CD14-positive monocyte (primary cell): ENCODE results near the gene ZBTB7A. TPM values are rescaled to one million over a fixed set of nuclear protein-coding genes. Genes with fewer than 3 reads are reported as not detected.

Source experiments
- DNase-seq, 3 donors: peaks; one replicate each; pipeline ENCODE4 v3.0.0-alpha.2; 2011 to 2022
- H2AFZ ChIP-seq: 2 replicates; pipeline ENCODE4 v1.6.0; 2012; ENCODE audit warnings: mild to moderate bottlenecking, low read depth, low read length, inconsistent platforms; ENCODE audit not compliant: insufficient read depth, poor library complexity, severe bottlenecking
- H3K27ac ChIP-seq, 2 donors: 1 replicate in 1 of 2; 2 replicates in 1 of 2; pipeline ENCODE4 v1.5.1; 2012 to 2013; ENCODE audit warnings: low read length in 2 of 2, control low read depth in 1 of 2, inconsistent platforms in 1 of 2, low read depth in 1 of 2, mild to moderate bottlenecking in 1 of 2
- H3K27me3 ChIP-seq, 2 donors: one replicate each; pipeline versions ENCODE4 v1.6.0 to v1.6.1; 2011 to 2013; ENCODE audit warnings: low read length in 2 of 2; ENCODE audit not compliant: control insufficient read depth in 2 of 2, insufficient read depth in 2 of 2
- H3K36me3 ChIP-seq, 2 donors: replicated peaks in 1 of 2; 1 replicate in 1 of 2; 2 replicates in 1 of 2; pipeline versions ENCODE4 v1.5.1 to v1.6.1; 2012 to 2013; ENCODE audit warnings: low read length in 2 of 2, control low read depth in 1 of 2, inconsistent platforms in 1 of 2, mild to moderate bottlenecking in 1 of 2; ENCODE audit not compliant: insufficient read depth in 2 of 2, control insufficient read depth in 1 of 2
- H3K4me1 ChIP-seq, 2 donors: 1 replicate in 1 of 2; 2 replicates in 1 of 2; pipeline versions ENCODE4 v1.5.1 to v1.6.1; 2012 to 2013; ENCODE audit warnings: low read length in 2 of 2, control low read depth in 1 of 2, inconsistent platforms in 1 of 2, mild to moderate bottlenecking in 1 of 2, moderate library complexity in 1 of 2; ENCODE audit not compliant: insufficient read depth in 2 of 2, control insufficient read depth in 1 of 2
- H3K4me2 ChIP-seq: replicated peaks from 2 replicates; pipeline ENCODE3; 2012; ENCODE audit warnings: low read length, moderate library complexity, mild to moderate bottlenecking; ENCODE audit not compliant: poor library complexity, severe bottlenecking; ENCODE audit errors: extremely low read depth
- H3K4me3 ChIP-seq, 3 experiments: fragments of 200-600 bp in 1 of 3; sonication (generic) in 1 of 3; replicated peaks in 1 of 3; 1 replicate in 2 of 3; 2 replicates in 1 of 3; pipeline ENCODE4 v1.5.1; 2011 to 2013; ENCODE audit warnings: low read length in 3 of 3, mild to moderate bottlenecking in 3 of 3, control low read depth in 2 of 3, low read depth in 2 of 3, inconsistent platforms in 1 of 3, moderate library complexity in 1 of 3
- H3K79me2 ChIP-seq: 2 replicates; pipeline ENCODE4 v1.6.0; 2012; ENCODE audit warnings: mild to moderate bottlenecking, control low read depth, inconsistent platforms, low read length, moderate library complexity; ENCODE audit not compliant: insufficient read depth
- H3K9ac ChIP-seq: 2 replicates; pipeline ENCODE4 v1.6.0; 2017; ENCODE audit warnings: low read length, mild to moderate bottlenecking; ENCODE audit not compliant: insufficient read depth, poor library complexity, severe bottlenecking
- H3K9me3 ChIP-seq, 2 donors: replicated peaks in 1 of 2; 1 replicate in 1 of 2; 2 replicates in 1 of 2; pipeline versions ENCODE4 v1.5.1 to v1.6.1; 2012 to 2013; ENCODE audit warnings: low read length in 2 of 2, control low read depth in 1 of 2; ENCODE audit not compliant: control insufficient read depth in 1 of 2, insufficient read depth in 1 of 2
- H4K20me1 ChIP-seq: 2 replicates; pipeline ENCODE4 v1.6.0; 2012; ENCODE audit warnings: mild to moderate bottlenecking, low read length, control low read depth, moderate library complexity; ENCODE audit not compliant: insufficient read depth
- H3K27ac Mint-ChIP-seq, 7 donors: one replicate each; pipeline ENCODE4 v1.8.0; 2020; ENCODE audit warnings: mild to moderate bottlenecking in 7 of 7, mixed read lengths in 7 of 7, moderate library complexity in 6 of 7, inconsistent platforms in 2 of 7
- H3K27me3 Mint-ChIP-seq, 3 donors: one replicate each; pipeline ENCODE4 v1.8.0; 2021 to 2022; ENCODE audit warnings: low read depth in 3 of 3, mild to moderate bottlenecking in 3 of 3, mixed read lengths in 3 of 3, moderate library complexity in 3 of 3, inconsistent platforms in 1 of 3
- H3K36me3 Mint-ChIP-seq, 2 donors: one replicate each; pipeline ENCODE4 v1.8.0; 2020; ENCODE audit warnings: mixed read lengths in 2 of 2, inconsistent platforms in 1 of 2, mild to moderate bottlenecking in 1 of 2
- H3K4me1 Mint-ChIP-seq: one replicate; pipeline ENCODE4 v1.8.0; 2020; ENCODE audit warnings: mild to moderate bottlenecking, mixed read lengths
- H3K4me3 Mint-ChIP-seq, 2 donors: one replicate each; pipeline ENCODE4 v1.8.0; 2020; ENCODE audit warnings: mild to moderate bottlenecking in 2 of 2, mixed read lengths in 2 of 2, moderate library complexity in 1 of 2
- H3K9me3 Mint-ChIP-seq, 7 donors: one replicate each; pipeline ENCODE4 v1.8.0; 2020 to 2022; ENCODE audit warnings: mixed read lengths in 7 of 7, mild to moderate bottlenecking in 6 of 7, moderate library complexity in 6 of 7, inconsistent platforms in 2 of 7
- WGBS: methylation state at CpG from one replicate; pipeline ENCODE4 v1.1.5; 2013; ENCODE audit warnings: missing lambda C conversion rate; ENCODE audit not compliant: insufficient coverage; 5-methylcytosine and 5-hydroxymethylcytosine counted together
- intact Hi-C, 2 donors: fragments of 100-400 bp; cut with micrococcal nuclease; formaldehyde crosslinking; loops; one replicate each; pipeline versions ENCODE4 v1.15.0 to v1.15.1; 2023
- polyA plus RNA-seq, 3 donors: library from polyadenylated mRNA; depleted of rRNA in 1 of 3; unstranded in 2 of 3; stranded (reverse) in 1 of 3; fragments of 300-500 nt in 2 of 3; fragments of >200 nt in 1 of 3; fragmentation: Illumina TruSeq in 2 of 3; gene quantifications; 1 replicate in 2 of 3; 2 replicates in 1 of 3; pipeline ENCODE4 v1.2.3, GENCODE V29; 2012 to 2021
- TF ChIP-seq, protein P1 (sequence below): fragments of 200-600 bp; IDR thresholded peaks from one replicate; pipeline ENCODE4 v1.8.0; 2022; ENCODE audit warnings: antibody characterized with exemption, mild to moderate bottlenecking

Gene ZBTB7A
- polyA plus RNA-seq, 3 donors: 18.0 to 31.5 (median 20.2) TPM

DNA sequence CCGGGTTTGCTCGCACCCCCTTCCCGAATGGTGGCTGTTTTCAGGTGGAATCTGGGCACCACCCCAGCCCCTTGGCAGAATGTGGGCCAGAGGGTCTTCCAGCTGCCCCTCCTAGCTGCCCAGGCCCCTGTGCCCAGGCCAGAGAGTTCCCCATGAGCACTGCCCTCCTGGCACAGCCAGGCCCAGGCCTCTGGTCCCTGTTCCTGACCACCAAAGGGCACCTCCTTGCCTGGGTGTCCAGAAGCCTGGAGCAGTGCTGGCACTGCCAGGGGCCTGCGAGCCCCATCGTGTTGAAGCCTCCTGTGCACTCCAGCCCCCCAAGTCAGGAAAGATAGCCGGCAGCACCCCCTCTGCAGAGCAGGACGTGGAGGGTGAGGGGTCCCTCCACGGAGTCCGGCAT lies 35.7 kb downstream of the ZBTB7A start:
- no peaks in the 10 kb centered on the region for H3K27me3 ChIP-seq
- H4K20me1 ChIP-seq: peaks cover 48% of the 10 kb centered on the region
- no peaks in the 10 kb centered on the region for H3K79me2 ChIP-seq
- H3K9me3 ChIP-seq: no peaks in the 10 kb centered on the region
- no peak overlapping the region for H3K4me3 ChIP-seq
- H3K4me1 Mint-ChIP-seq: peaks cover 5% of the 10 kb centered on the region
- no peak overlapping the region for H3K4me3 Mint-ChIP-seq
- 84% methylated on average over 7 of the region's 9 CpGs for WGBS
- intact Hi-C loops: loop anchor here in 1 of 2 donors (5.0 kb wide), 1 partner anchor 56 kb away; no protein-coding TSS in a partner anchor
- H3K9me3 Mint-ChIP-seq: peaks cover 0 to 1% (median 0%) of the 10 kb centered on the region in 7 donors
- no peak overlapping the region for H3K27ac ChIP-seq
- H3K4me1 ChIP-seq: peaks cover 9 to 11% of the 10 kb centered on the region in 2 donors
- no peak overlapping the region for H3K27ac Mint-ChIP-seq
- TF ChIP-seq, protein P1, sequence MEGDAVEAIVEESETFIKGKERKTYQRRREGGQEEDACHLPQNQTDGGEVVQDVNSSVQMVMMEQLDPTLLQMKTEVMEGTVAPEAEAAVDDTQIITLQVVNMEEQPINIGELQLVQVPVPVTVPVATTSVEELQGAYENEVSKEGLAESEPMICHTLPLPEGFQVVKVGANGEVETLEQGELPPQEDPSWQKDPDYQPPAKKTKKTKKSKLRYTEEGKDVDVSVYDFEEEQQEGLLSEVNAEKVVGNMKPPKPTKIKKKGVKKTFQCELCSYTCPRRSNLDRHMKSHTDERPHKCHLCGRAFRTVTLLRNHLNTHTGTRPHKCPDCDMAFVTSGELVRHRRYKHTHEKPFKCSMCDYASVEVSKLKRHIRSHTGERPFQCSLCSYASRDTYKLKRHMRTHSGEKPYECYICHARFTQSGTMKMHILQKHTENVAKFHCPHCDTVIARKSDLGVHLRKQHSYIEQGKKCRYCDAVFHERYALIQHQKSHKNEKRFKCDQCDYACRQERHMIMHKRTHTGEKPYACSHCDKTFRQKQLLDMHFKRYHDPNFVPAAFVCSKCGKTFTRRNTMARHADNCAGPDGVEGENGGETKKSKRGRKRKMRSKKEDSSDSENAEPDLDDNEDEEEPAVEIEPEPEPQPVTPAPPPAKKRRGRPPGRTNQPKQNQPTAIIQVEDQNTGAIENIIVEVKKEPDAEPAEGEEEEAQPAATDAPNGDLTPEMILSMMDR: no peak
- H3K4me2 ChIP-seq: no peak overlapping the region
- peaks cover 16 to 60% of the 10 kb centered on the region in 2 donors for H3K36me3 Mint-ChIP-seq
- H3K27me3 Mint-ChIP-seq: peaks cover 0 to 2% (median 1%) of the 10 kb centered on the region in 3 donors
- no peak overlapping the region for H2AFZ ChIP-seq
- H3K9ac ChIP-seq: no peak overlapping the region
- peaks cover 52 to 78% of the 10 kb centered on the region in 2 donors for H3K36me3 ChIP-seq
- no peak for DNase-seq

- no peak overlapping the region for H3K4me3 ChIP-seq
- intact Hi-C loops: loop anchor here in 1 of 2 donors (5.0 kb wide), 1 partner anchor 57 kb away; no protein-coding TSS in a partner anchor
- peaks cover 9 to 11% of the 10 kb centered on the region in 2 donors for H3K4me1 ChIP-seq
- TF ChIP-seq, protein P1: no peak
- Mint-ChIP-seq H3K4me1 (peaks cover 5% of the 10 kb centered on the region), H3K27ac (no peak overlapping the region), H3K4me3 (no peak overlapping the region), H3K36me3 (peaks cover 17 to 64% of the 10 kb centered on the region in 2 donors), H3K9me3 (peaks cover 0 to 1% (median 0%) of the 10 kb centered on the region in 7 donors), H3K27me3 (peaks cover 0 to 2% (median 1%) of the 10 kb centered on the region in 3 donors)
- peaks cover 49 to 76% of the 10 kb centered on the region in 2 donors for H3K36me3 ChIP-seq
- no peak for DNase-seq
- H3K4me2 ChIP-seq: no peak overlapping the region
- H2AFZ ChIP-seq: no peak overlapping the region
- H3K9ac ChIP-seq: no peak overlapping the region
- no peak overlapping the region for H3K27ac ChIP-seq
- no peaks in the 10 kb centered on the region for H3K79me2 ChIP-seq
- H4K20me1 ChIP-seq: peaks cover 44% of the 10 kb centered on the region
- no peaks in the 10 kb centered on the region for H3K9me3 ChIP-seq
- WGBS: 97% methylated on average over 6 of the region's 6 CpGs
- H3K27me3 ChIP-seq: no peaks in the 10 kb centered on the region
Measured at GRCh38 chr19:4030552-4030951, 36.1 kb downstream of the ZBTB7A start.
